Measurements from ENCODE around the gene TMED6. TPM values are rescaled to one million over a fixed set of nuclear protein-coding genes. Genes with fewer than 3 reads are reported as not detected.

Gene TMED6
- total RNA-seq, 4 donors from 2014 or later: 1.3 TPM; not detected in 3

GRCh38 chr16:69344171-69344570 is 7.4 kb downstream of the TMED6 start:
- intact Hi-C loops (cut with DNase I; ENCODE audit: low total_unique reads): no loop called here
- no peaks in the 10 kb centered on the region for H3K27me3 ChIP-seq
- ATAC-seq: no peak
- no peak overlapping the region for H3K27ac ChIP-seq
- no peaks in the 10 kb centered on the region for H3K9me3 ChIP-seq
- DNase-seq: no peak
- peaks cover 9% of the 10 kb centered on the region in 2 donors for H3K4me1 ChIP-seq
- TF ChIP-seq POLR2A (IDR thresholded peaks at IDR 0.05) (no peak), CTCF (IDR thresholded peaks at IDR 0.05 in 4 of 5, conservative IDR thresholded peaks at IDR 0.05 in 1 of 5) (no peak)
- H3K4me3 ChIP-seq: no peak overlapping the region
- peaks cover 0 to 44% of the 10 kb centered on the region in 2 donors for H3K36me3 ChIP-seq
- in situ Hi-C loops (cut with MboI; ENCODE audit: low sequenced_read_pairs in 4 of 4): no loop called here

GRCh38 chr16:69340095-69340644 is 11.4 kb downstream of the TMED6 start:
- no peak for TF ChIP-seq CTCF (IDR thresholded peaks at IDR 0.05 in 4 of 5, conservative IDR thresholded peaks at IDR 0.05 in 1 of 5)
- TF ChIP-seq POLR2A (IDR thresholded peaks at IDR 0.05): no peak
- peak overlapping the region; percentile 81 to 95 (median 90) for H3K4me3 ChIP-seq
- H3K27me3 ChIP-seq: no peaks in the 10 kb centered on the region
- intact Hi-C loops (cut with DNase I; ENCODE audit: low total_unique reads) (no loop called here), in situ Hi-C loops (cut with MboI; ENCODE audit: low sequenced_read_pairs in 4 of 4) (no loop called here)
- peaks cover 0 to 51% of the 10 kb centered on the region in 2 donors for H3K36me3 ChIP-seq
- DNase-seq: no peak
- peak in 1 of 2 donors; percentile 2 for ATAC-seq
- H3K4me1 ChIP-seq: peaks cover 19 to 26% of the 10 kb centered on the region in 2 donors
- H3K27ac ChIP-seq: peak overlapping the region; percentile 81 to 95 (median 94)
- H3K9me3 ChIP-seq: no peaks in the 10 kb centered on the region

GRCh38 chr16:69339289-69340094 is 12.1 kb downstream of the TMED6 start, which contains the start of the genes COG8 and NIP7:
Gene COG8, minus strand, starts transcription at chr16:69339564. Its CDS starts 12 bp downstream, at chr16:69339552.
Gene NIP7, plus strand, starts transcription at chr16:69339772. Its CDS starts 58 bp downstream, at chr16:69339830.
- Histone ChIP-seq H3K36me3 (peaks cover 0 to 58% of the 10 kb centered on the region in 2 donors), H3K4me3 (peak within 1 kb of the TSS; percentile 81 to 95 (median 90)), H3K27ac (peak within 1 kb of the TSS; percentile 81 to 95 (median 94)), H3K4me1 (peaks cover 19 to 26% of the 10 kb centered on the region in 2 donors), H3K27me3 (no peaks in the 10 kb centered on the region), H3K9me3 (no peaks in the 10 kb centered on the region)
- peak; percentile 86 to 93 (median 89) for TF ChIP-seq CTCF (IDR thresholded peaks at IDR 0.05 in 4 of 5, conservative IDR thresholded peaks at IDR 0.05 in 1 of 5)
- peak; percentile 41 to 52 for TF ChIP-seq POLR2A (IDR thresholded peaks at IDR 0.05)
- peak; percentile 99 for ATAC-seq
- in situ Hi-C loops (cut with MboI; ENCODE audit: low sequenced_read_pairs in 4 of 4) (no loop called here), intact Hi-C loops (cut with DNase I; ENCODE audit: low total_unique reads) (loop anchor here (1.0 to 2.0 kb wide), 3 partner anchors 9 to 45 kb away; partner anchors contain the start of genes PDF and VPS4A)
- peak; percentile 94 to 96 for DNase-seq

- in situ Hi-C loops (cut with MboI; ENCODE audit: low sequenced_read_pairs in 4 of 4) (no loop called here), intact Hi-C loops (cut with DNase I; ENCODE audit: low total_unique reads) (loop anchor here (1.0 to 2.0 kb wide), 3 partner anchors 8 to 46 kb away; partner anchors contain the start of genes PDF and VPS4A)
- Histone ChIP-seq H3K9me3 (no peaks in the 10 kb centered on the region), H3K27me3 (no peaks in the 10 kb centered on the region), H3K36me3 (peaks cover 0 to 60% of the 10 kb centered on the region in 2 donors), H3K27ac (peak overlapping the region; percentile 81 to 95 (median 94)), H3K4me1 (peaks cover 19 to 26% of the 10 kb centered on the region in 2 donors), H3K4me3 (peak overlapping the region; percentile 81 to 95 (median 90))
- no peak for DNase-seq
- ATAC-seq: no peak
- no peak for TF ChIP-seq CTCF (IDR thresholded peaks at IDR 0.05 in 4 of 5, conservative IDR thresholded peaks at IDR 0.05 in 1 of 5)
- TF ChIP-seq POLR2A (IDR thresholded peaks at IDR 0.05): no peak
These were observed 12.9 kb downstream of the TMED6 start for GRCh38 chr16:69338557-69339288.

Data from gastrocnemius medialis (tissue), 4 donors.